B cell (primary cell): Measurements from ENCODE around the gene PDE3A. TPM values are rescaled to one million over a fixed set of nuclear protein-coding genes. Genes with fewer than 3 reads are reported as not detected.

Source experiments
- ATAC-seq: fragments of 200-7000 bp; cut with Tn5 transposase; one replicate; pipeline ENCODE4 v1.10.0; 2021; ENCODE audit warnings: low read depth, mild to moderate bottlenecking, moderate number of reproducible peaks, moderate library complexity
- CTCF ChIA-PET: fragments of 350-600 bp; sonication (Branson Sonifier 250); formaldehyde crosslinking; loops from one replicate; lab custom pipeline; 2021; ENCODE audit warnings: antibody characterized with exemption, inconsistent platforms; lab: Charles Lee
- POLR2A ChIA-PET: fragments of 350-600 bp; sonication (Branson Sonifier 250); formaldehyde crosslinking; loops from one replicate; lab custom pipeline; 2021; ENCODE audit warnings: antibody characterized with exemption; lab: Charles Lee
- DNase-seq: peaks from one replicate; pipeline ENCODE4 v3.0.0; 2013
- H2AFZ ChIP-seq: 2 replicates; pipeline ENCODE4 v1.6.1; 2012; ENCODE audit warnings: mild to moderate bottlenecking, low read depth, low read length; ENCODE audit not compliant: insufficient read depth, poor library complexity, severe bottlenecking
- H3K27ac ChIP-seq, 2 donors: 1 replicate in 1 of 2; 2 replicates in 1 of 2; pipeline ENCODE4 v1.5.1; 2012 to 2013; ENCODE audit warnings: low read length in 2 of 2, mild to moderate bottlenecking in 2 of 2, moderate library complexity in 1 of 2
- H3K27me3 ChIP-seq, 4 experiments: fragments of 200-600 bp in 1 of 4; sonication (generic) in 1 of 4; replicated peaks in 1 of 4; 1 replicate in 2 of 4; 2 replicates in 2 of 4; pipeline versions ENCODE4 v1.6.1 to v1.7.0; 2013 to 2016; ENCODE audit warnings: low read length in 3 of 4, mild to moderate bottlenecking in 2 of 4, mixed read lengths in 1 of 4, moderate library complexity in 1 of 4; ENCODE audit not compliant: insufficient read depth in 4 of 4, control insufficient read depth in 3 of 4; ENCODE audit errors: control extremely low read depth in 1 of 4
- H3K36me3 ChIP-seq, 2 experiments: replicated peaks in 1 of 2; 1 replicate in 1 of 2; 2 replicates in 1 of 2; pipeline versions ENCODE4 v1.6.1 to v1.7.1; 2013; ENCODE audit warnings: low read length in 1 of 2; ENCODE audit not compliant: insufficient read depth in 2 of 2, control insufficient read depth in 1 of 2; ENCODE audit errors: control extremely low read depth in 1 of 2, extremely low read depth in 1 of 2
- H3K4me1 ChIP-seq, 2 donors: fragments of 200-600 bp in 1 of 2; sonication (generic) in 1 of 2; 1 replicate in 1 of 2; 2 replicates in 1 of 2; pipeline versions ENCODE4 v1.5.1 to v1.6.1; 2013 to 2017; ENCODE audit warnings: low read length in 2 of 2; ENCODE audit not compliant: control insufficient read depth in 2 of 2, insufficient read depth in 2 of 2
- H3K4me2 ChIP-seq: replicated peaks from 2 replicates; pipeline ENCODE3; 2012; ENCODE audit warnings: mild to moderate bottlenecking, low read depth, low read length; ENCODE audit not compliant: poor library complexity, severe bottlenecking
- H3K4me3 ChIP-seq, 5 experiments: fragments of 200-600 bp in 1 of 5; sonication (generic) in 1 of 5; 1 replicate in 3 of 5; 2 replicates in 2 of 5; pipeline versions ENCODE4 v1.5.1 to v1.7.0; 2011 to 2016; ENCODE audit warnings: low read length in 4 of 5, mild to moderate bottlenecking in 4 of 5, low read depth in 2 of 5, control low read depth in 1 of 5, moderate library complexity in 1 of 5; ENCODE audit not compliant: insufficient read depth in 1 of 5; ENCODE audit errors: control extremely low read depth in 1 of 5, extremely low read depth in 1 of 5
- H3K79me2 ChIP-seq: fragments of 200-600 bp; sonication (generic); one replicate; pipeline ENCODE4 v1.6.0; 2016; ENCODE audit warnings: low read length; ENCODE audit not compliant: control insufficient read depth, insufficient read depth
- H3K9ac ChIP-seq: fragments of 200-600 bp; sonication (generic); 2 replicates; pipeline ENCODE4 v1.6.1; 2017; ENCODE audit warnings: mild to moderate bottlenecking, low read length, moderate library complexity
- H3K9me3 ChIP-seq, 3 donors: one replicate each; pipeline versions ENCODE4 v1.6.1 to v1.7.1; 2013; ENCODE audit warnings: low read length in 2 of 3; ENCODE audit not compliant: control insufficient read depth in 2 of 3, insufficient read depth in 1 of 3; ENCODE audit errors: control extremely low read depth in 1 of 3
- H4K20me1 ChIP-seq: 2 replicates; pipeline ENCODE4 v1.6.0; 2012; ENCODE audit warnings: mild to moderate bottlenecking, low read length; ENCODE audit not compliant: insufficient read depth, control insufficient read depth, poor library complexity, severe bottlenecking
- H3K27ac Mint-ChIP-seq: one replicate; pipeline ENCODE4 v1.8.0; 2021; ENCODE audit warnings: mixed read lengths
- H3K27me3 Mint-ChIP-seq: one replicate; pipeline ENCODE4 v1.8.0; 2021; ENCODE audit warnings: mixed read lengths
- H3K4me1 Mint-ChIP-seq: one replicate; pipeline ENCODE4 v1.8.0; 2021; ENCODE audit warnings: mixed read lengths
- H3K4me3 Mint-ChIP-seq: one replicate; pipeline ENCODE4 v1.8.0; 2021; ENCODE audit warnings: mixed read lengths
- H3K9me3 Mint-ChIP-seq: one replicate; pipeline ENCODE4 v1.8.0; 2022; ENCODE audit warnings: mixed read lengths; ENCODE audit not compliant: insufficient read depth
- EZH2 ChIP-seq: IDR thresholded peaks from 2 replicates; pipeline ENCODE4 v1.6.1; 2012; ENCODE audit warnings: borderline replicate concordance, low read depth, mild to moderate bottlenecking, moderate library complexity, low read length; ENCODE audit not compliant: insufficient read depth, poor library complexity, severe bottlenecking
- WGBS: methylation state at CpG from one replicate; pipeline ENCODE4 v1.1.5; 2013; ENCODE audit warnings: missing lambda C conversion rate; ENCODE audit not compliant: insufficient coverage; 5-methylcytosine and 5-hydroxymethylcytosine counted together
- intact Hi-C: fragments of 100-400 bp; cut with micrococcal nuclease; formaldehyde crosslinking; loops from one replicate; pipeline ENCODE4 v1.10.0; 2022
- polyA plus RNA-seq: library from polyadenylated mRNA; depleted of rRNA; stranded (reverse); fragments of >200 nt; gene quantifications from 2 replicates; pipeline ENCODE4 v1.2.3, GENCODE V29; 2012
- total RNA-seq, 2 donors: library from RNA; stranded (reverse); fragments of 120-200 nt in 1 of 2; gene quantifications; 1 replicate in 1 of 2; 2 replicates in 1 of 2; pipeline versions ENCODE4 v1.2.3 to v1.2.4, GENCODE V29; 2013 to 2022
- TF ChIP-seq, protein P1 (sequence below): fragments of 200-600 bp; IDR thresholded peaks from one replicate; pipeline ENCODE4 v1.8.0; 2022; ENCODE audit warnings: antibody characterized with exemption, mild to moderate bottlenecking

PDE3A gene
- total and polyA plus RNA-seq, 2 donors (not counting 1 experiment from before 2014, with no cell fraction given): not detected

DNA sequence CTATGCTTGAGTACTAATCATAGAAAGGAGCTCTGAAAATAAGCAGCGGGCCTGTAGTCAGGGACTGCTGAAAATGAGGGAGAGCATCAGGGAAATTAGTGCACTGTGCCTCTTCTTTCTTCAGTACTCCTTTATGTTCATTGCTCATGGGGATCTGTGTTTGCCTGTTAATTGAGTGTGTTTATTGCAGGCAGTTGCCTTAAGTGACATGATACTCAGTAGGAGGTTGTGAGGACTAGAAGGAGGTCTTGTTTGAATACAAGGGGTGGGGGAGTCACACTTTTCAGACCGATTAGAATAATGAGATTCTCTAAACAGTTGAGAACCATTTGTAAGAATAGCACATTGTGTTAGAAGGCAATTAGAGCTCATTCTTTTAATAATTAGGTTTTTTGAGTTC, 224.2 kb downstream of the PDE3A start:
- Histone ChIP-seq H2AFZ (no peak overlapping the region), H3K9ac (no peak overlapping the region), H3K27ac (no peak overlapping the region), H3K36me3 (no peaks in the 10 kb centered on the region), H3K4me2 (no peak overlapping the region), H3K4me1 (no peaks in the 10 kb centered on the region), H3K27me3 (no peaks in the 10 kb centered on the region), H3K79me2 (no peaks in the 10 kb centered on the region), H4K20me1 (no peaks in the 10 kb centered on the region), H3K9me3 (no peaks in the 10 kb centered on the region), H3K4me3 (no peak overlapping the region)
- 83% methylated on average over 2 of the region's 2 CpGs for WGBS
- Mint-ChIP-seq H3K27me3 (no peaks in the 10 kb centered on the region), H3K9me3 (no peaks in the 10 kb centered on the region), H3K4me1 (no peaks in the 10 kb centered on the region), H3K27ac (no peak overlapping the region), H3K4me3 (no peak overlapping the region)
- ATAC-seq: no peak
- intact Hi-C loops: no loop called here
- POLR2A ChIA-PET: no interaction called here
- CTCF ChIA-PET: no interaction called here
- no peak for TF ChIP-seq EZH2
- TF ChIP-seq, protein P1, sequence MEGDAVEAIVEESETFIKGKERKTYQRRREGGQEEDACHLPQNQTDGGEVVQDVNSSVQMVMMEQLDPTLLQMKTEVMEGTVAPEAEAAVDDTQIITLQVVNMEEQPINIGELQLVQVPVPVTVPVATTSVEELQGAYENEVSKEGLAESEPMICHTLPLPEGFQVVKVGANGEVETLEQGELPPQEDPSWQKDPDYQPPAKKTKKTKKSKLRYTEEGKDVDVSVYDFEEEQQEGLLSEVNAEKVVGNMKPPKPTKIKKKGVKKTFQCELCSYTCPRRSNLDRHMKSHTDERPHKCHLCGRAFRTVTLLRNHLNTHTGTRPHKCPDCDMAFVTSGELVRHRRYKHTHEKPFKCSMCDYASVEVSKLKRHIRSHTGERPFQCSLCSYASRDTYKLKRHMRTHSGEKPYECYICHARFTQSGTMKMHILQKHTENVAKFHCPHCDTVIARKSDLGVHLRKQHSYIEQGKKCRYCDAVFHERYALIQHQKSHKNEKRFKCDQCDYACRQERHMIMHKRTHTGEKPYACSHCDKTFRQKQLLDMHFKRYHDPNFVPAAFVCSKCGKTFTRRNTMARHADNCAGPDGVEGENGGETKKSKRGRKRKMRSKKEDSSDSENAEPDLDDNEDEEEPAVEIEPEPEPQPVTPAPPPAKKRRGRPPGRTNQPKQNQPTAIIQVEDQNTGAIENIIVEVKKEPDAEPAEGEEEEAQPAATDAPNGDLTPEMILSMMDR: no peak
- DNase-seq: no peak

DNA sequence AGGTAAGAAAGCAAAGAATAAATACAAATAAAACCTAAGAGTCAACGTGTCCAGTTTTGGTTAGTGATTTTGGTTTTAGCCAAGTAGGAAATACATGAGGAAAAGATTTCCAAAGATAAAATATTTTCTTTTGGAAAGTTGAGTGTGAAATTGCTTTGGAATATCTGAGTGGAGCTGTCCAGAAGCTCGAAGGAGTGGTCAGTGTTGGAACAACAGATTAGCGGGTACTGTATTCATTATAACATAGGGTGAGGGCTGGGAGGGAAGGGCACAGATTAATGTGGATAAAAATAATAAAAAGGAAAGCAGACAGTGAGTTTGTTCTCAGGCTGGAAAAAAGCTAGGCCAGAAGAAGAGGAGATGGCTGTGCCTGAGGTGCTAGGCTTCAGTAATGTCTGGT, 225.3 kb downstream of the PDE3A start:
- Histone ChIP-seq H4K20me1 (no peaks in the 10 kb centered on the region), H3K79me2 (no peaks in the 10 kb centered on the region), H3K36me3 (no peaks in the 10 kb centered on the region), H3K27ac (no peak overlapping the region), H3K4me3 (no peak overlapping the region), H3K9ac (no peak overlapping the region), H3K9me3 (no peaks in the 10 kb centered on the region), H3K27me3 (no peaks in the 10 kb centered on the region), H2AFZ (no peak overlapping the region), H3K4me1 (no peaks in the 10 kb centered on the region), H3K4me2 (no peak overlapping the region)
- Mint-ChIP-seq H3K9me3 (no peaks in the 10 kb centered on the region), H3K4me3 (no peak overlapping the region), H3K27ac (no peak overlapping the region), H3K4me1 (no peaks in the 10 kb centered on the region), H3K27me3 (no peaks in the 10 kb centered on the region)
- ChIA-PET CTCF (interaction anchor here (0.7 kb wide), 1 partner anchor 47 kb away, joined by 3 read pairs; no protein-coding TSS in a partner anchor), POLR2A (no interaction called here)
- DNase-seq (no peak), ATAC-seq (no peak)
- no peak for TF ChIP-seq EZH2
- TF ChIP-seq, protein P1: no peak
- 59% methylated on average over 3 of the region's 3 CpGs for WGBS
- intact Hi-C loops: no loop called here
